HG03159 (cell line): ENCODE measurements around the gene TMEM187.
"Not testable (repeated sequence)": the region's sequence is repeated elsewhere in the genome, so short reads cannot be mapped to it uniquely, and the experiment has no call there.

Experiments
- ATAC-seq: cut with Tn5 transposase; IDR thresholded peaks from one replicate; pipeline ENCODE4 v1.9.1; 2021; ENCODE audit warnings: mild to moderate bottlenecking, moderate library complexity; ENCODE audit not compliant: unreplicated experiment

The TMEM187 gene

DNA sequence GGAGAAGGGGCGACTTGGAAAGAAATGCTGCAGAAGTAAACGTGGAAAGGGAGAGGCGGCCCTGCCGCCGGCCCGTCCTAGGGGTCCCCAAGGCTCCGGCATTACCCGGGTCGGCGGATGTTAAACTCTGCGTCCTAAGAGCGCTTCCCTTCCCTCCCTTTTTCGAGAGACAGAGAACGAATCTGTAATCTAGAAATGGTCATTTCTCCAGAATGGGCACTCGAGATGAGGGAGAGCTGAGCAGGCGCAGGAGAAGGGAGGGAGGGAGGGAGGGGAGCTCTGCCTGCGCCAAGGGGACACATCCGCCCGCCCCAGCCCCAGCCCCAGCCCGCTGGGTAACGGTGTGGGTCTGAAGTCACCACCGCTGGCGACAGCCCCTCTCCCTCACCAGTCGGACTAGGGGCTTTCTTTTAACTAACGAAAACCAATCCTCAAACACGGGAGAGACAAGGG is 2.6 kb upstream of the TMEM187 start:
- ATAC-seq: no peak

DNA sequence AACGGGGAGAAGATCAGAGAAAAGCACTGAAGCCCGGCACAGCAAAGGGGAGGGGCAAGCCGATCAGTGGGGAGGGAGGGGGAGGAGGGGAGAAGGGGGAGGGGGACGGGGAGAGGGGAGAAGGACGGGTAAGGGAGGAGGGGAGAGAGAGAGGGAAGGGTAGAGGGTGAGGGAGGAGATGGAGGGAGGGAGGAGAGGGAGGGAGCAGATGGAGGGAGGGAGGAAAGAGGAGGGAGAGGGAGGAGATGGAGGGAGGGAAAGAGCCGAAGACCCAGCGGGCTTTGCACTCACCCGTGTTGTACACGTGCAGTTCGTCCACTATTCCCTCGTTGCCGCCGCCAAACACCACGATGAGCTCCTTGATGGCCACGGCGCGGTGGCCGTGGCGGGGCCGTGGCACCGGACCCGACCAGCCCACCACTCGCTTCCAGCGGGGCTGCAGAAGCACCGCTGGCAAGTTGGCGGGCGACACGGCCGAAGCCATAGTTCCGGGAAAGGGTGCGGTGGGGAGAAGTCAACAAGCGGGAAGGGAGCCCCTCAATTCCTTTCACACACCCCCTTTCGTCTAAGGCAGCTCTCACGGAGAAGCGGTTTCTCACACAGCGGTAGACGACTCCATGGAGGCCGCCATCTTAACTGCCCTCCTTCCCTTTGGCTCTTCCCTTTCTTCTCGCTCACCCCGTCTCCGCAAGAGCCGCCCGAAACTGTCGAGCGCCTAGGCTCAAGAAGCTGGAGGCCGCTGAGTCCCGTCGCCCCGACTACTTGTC is 2.0 kb upstream of the TMEM187 start:
- ATAC-seq: peak; percentile 2

DNA sequence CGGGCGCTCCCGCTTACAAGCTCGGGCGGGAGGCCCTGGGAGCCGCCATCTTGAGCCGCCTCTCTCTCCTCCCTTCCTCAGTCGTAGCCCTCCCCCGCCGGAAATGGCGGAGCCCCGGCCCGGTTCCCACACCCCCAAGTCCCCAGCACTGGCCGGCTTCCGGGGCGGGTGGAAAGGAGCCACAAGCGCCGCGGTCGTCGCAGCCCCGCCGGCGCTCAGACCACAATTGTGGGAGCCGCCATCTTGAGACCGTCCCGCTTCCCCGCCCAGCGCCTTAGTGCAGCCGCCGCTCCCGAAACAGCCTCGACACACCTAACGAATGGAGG is 1.5 kb upstream of the TMEM187 start:
- ATAC-seq: peak; percentile 35

DNA sequence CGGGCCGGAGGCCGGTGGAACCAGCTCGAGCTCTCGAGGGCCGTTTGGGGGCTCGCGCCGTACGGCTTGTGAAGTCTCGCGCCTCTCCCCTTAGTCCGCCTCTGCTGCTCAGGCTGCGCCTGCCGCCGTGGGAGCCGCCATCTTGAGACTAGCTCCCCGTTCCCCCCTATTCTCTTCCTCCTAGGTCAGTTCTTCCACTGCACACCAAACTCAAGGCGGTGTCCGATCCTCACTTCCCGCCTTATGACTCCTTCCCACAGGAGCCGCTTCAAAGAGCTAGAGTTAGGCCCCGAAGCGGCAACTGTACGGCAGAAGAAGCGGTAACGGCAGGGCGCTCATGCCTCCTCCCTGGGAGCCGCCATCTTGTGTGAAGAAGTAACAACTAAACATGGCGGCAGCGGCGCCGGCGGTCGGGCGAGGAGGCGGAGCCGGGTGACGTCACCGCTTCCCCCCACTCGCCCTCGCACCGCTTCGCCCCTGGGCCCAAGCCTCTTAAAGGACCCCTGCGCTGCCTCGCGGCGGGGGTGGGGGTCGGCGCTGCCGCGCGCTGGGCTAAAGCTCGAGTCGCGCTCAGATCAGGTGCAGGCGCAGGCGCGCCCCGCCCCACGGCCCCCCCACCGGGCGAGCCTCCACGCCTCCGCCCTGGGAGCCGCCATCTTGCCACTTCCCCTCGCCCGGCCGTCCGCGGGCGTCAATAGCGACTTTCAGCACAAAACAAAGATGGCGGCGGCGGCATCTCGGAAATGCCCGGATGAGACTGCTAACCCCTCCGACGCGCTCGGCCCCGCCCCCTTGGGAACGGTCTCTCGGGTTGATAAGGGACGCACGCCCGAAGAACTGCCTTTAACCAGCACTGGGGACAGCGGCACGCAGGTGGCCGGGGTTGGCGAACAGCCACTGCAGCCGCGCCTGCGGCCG is 845 bp upstream of the TMEM187 start, which contains the start of gene HCFC1:
Gene HCFC1, minus strand, starts transcription at position 369 of the 918 bp plus-strand sequence. CDS start 978 bp downstream, outside the sequence.
- peak; percentile 43 for ATAC-seq

DNA sequence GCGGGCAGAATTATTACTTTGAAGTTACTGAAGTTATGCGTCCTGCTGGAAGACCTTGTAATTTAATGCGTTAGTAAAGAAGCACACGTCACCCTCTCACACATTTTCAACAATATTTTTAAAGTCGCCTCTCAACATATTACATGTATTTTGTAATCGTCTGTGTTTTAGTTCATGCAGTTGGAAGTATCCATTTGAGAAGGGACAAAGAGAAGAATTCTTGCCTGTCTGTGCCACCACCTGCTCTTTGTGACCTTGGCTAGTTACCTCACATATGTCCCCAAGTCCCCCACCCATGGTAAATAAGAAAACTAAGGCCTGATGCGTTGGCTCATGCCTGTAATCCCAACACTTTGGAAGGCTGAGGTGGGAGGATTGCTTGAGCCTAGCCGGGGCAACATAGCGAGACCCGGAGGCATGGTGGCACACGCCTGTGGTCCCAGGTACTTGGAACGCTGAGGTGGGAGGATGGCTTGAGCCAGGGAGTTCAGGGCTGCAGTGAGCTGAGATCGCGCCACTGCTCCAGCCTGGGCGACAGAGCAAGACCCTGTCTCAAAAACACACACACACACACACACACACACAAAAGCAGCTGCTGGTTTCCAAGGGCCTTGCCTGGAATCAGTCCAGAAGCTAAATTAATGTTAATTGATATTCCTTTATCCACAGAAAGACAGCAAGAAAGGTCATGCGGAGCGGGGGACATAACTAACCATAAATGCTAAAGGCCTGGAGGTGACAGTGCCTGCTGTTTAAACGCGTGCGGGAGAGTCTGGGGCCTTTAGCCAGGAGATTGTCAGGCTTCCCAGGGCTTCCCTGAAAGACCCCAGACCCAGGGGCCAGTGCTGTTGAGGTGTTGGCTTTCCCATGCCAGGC is 811 bp downstream of the TMEM187 start:
- ATAC-seq: no peak

DNA sequence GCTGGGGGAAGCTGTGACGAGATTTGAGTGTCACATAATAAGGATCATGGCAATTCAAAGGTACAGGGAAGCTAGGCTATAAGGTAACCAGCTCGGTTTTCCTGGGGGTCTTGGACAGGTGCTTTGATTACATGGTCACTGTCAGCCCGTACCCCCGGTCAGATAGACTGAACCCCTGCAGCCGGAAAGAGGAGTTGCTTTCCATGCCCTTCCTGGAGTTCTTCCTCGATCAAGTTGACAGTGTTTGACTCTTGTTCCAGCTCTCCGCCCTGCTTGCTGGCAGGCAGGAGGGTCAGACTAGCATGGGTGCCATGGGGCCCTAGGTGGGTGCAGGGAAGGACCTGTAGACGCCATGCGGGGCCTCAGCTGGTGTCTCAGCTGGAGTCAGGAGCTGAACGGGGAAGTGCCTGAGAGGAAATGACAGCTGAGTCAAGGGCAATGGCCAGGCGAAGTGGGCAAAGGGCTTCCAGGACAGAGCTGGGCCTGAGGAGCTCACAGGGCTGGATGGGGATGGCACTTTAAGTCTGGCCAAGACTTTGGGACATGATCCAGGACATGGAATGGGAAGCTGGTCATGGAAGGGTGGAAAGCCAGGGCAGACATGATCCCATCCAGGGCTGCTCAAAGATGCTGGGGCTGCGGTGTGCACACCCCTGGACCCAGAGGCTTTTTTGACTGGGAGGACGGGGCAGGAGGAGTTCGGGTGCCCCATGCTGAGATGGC is 1.6 kb downstream of the TMEM187 start:
- ATAC-seq: no peak

DNA sequence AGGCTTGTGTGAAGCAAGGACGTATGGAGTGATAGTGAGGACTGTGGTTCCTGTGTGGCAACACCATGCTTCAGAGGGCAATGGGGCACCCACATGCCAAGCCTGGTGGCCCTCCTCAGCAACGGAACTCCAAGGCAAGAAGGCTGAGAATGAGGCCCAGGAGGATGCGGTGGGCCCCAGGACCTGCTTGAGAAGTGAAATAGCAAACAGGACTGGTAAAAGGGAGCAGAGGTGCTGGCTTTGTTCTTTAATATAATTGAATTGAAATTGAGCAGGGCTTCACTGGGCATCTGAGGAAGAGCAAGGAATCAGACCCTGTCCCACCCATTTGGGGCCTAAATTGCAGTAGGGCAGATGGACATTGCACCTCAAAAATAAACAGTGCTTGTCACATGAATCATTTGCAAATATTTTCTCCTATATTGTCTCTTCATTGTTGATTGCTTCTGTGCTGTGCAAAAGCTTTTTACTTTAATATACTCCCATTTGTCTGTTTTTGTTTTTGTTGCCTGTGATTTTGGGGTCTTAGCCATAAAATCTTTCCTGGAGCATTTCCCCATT is 2.3 kb downstream of the TMEM187 start:
- ATAC-seq: no peak

DNA sequence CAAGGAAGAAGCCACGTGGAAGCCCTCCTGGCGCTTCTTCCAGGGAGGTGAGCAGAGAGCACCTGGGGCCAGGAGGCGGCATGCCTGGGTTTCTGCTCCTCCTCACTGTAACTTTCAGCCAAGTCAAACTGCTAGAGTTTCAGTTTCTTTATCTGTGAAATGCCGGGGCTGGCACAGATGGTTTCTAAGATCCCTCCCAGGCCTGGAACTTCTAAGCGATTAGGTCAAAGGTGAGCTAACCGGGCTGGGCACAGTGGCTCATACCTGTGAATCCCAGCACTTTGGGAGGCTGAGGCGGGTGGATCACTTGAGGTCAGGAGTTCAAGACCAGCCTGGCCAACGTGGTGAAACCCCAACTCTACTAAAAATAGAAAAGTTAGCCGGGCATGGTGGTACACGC is 7.8 kb downstream of the TMEM187 start:
- ATAC-seq: not testable (repeated sequence)

DNA sequence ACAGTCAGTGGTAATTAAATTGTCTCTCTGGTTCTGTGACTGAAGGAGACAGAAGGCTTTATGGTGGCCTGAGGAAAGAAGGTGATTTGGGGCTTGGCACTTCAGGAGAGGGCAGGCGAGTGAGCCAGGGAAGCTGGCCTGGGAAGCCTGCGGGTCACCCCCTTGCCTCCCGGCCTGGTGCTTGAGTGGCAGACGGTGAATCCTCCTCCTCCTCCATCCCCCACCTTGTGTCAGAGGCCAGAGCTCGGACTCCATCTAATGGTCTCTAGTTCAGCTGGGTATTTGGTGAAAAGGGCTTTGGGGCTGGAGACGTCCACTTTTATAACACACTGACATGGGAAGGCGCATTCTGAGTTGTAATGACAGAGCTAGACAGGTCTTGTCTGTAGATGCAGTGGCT is 8.7 kb downstream of the TMEM187 start:
- no peak for ATAC-seq

DNA sequence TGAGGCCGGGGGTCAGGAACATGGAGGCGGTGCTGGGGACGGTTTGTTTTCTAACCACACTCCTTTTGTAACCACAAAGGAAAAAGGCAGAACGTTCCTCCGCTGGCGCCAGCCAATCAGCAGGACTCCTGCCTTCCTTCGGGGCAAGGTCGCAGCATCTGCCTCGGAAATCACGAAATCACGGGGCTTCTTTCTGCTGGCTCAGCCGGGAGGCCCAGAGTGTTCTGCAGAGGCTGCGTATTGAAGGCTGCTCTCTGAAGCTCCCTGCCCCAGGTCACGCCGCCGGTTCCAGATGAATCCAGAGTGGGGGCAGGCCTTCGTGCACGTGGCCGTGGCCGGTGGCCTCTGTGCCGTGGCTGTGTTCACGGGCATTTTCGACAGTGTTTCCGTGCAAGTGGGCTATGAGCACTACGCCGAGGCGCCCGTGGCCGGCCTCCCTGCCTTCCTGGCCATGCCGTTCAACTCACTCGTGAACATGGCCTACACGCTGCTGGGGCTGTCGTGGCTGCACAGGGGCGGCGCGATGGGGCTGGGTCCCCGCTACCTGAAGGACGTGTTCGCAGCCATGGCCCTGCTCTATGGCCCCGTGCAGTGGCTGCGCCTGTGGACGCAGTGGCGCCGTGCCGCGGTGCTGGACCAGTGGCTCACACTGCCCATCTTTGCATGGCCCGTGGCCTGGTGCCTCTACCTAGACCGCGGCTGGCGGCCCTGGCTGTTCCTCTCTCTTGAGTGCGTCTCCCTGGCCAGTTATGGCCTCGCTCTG is 9.4 kb downstream of the TMEM187 start:
- no peak for ATAC-seq

DNA sequence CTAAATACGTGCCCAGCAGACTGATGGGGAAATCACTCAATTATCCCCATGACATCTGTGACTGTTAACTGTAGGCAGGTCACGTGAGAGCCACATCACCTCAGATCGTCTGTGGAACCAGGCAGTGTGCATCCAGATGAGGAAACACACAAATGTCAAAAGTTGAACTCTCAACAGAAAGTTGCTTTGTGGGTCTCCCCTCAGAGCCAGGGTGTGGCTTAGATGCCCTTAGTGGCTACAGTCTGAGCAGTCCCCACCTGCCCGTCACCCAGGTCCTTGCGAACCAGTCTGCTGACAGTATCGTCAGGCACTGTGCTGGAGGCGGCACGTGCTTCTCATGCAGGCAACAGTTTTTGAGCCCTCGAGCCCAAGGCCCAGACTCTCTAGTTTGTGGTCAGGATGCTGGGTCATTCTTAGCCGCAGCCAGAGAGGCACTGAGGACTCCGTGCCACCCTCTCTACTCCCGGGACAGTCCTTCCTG is 10.8 kb downstream of the TMEM187 start:
- no peak for ATAC-seq

DNA sequence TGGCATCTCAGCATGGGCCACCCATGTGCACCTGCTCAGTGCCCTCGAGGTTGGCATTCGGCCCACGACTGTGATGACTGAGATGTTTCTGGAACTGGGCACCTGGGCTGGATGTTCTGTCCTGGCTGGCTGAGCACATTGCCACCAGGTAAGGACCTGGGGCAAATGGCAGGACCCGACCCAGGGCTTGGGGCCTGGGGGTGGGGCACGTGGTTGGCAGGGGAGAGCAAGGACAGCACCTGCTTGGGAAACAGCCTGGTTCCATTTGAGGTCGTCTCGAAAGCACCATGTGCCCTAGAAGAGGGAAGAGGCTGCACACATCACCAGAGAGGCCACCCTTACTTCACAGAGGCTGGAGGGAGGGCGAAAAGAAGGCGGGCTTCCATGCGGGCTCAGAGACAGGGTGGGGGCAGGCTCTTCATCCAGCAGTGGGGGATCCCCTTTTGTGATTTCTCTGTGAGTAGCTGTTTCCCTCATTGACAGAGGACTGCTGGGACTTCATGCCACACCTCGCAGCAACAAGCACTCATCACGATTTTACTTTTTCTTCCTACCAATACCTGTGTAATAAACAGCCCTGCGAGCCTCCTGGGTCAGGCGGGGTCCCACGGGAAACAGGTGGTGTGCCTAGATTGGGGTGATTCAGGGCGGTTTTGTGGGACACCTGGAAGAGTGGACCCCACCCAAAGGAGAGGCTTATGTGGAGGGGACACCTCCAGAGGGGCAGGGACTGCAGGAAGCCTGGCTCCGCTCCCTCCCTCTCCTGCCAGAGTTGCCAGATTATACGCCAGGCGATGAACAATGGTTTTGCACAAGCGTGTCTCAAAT is 12.0 kb downstream of the TMEM187 start:
- ATAC-seq: no peak

DNA sequence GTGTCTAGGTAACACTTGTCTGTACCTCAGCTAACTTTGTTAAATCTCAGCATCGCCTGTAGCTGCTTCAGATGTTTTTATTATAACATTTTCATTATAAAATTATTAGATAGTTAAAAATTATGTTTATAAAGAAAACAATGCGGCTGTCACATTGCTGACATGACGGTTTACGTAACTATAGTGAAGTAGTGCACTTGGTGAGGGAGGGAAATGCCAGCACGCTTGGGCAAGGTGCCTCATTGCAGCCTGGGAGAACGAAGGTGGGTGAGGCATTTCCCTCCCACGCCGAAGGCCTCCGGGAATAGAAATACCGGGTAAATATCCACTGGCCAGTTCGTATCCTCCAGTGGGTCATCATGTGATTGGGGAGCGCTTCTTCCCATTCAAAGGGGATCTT is 15.9 kb downstream of the TMEM187 start:
- ATAC-seq: no peak

DNA sequence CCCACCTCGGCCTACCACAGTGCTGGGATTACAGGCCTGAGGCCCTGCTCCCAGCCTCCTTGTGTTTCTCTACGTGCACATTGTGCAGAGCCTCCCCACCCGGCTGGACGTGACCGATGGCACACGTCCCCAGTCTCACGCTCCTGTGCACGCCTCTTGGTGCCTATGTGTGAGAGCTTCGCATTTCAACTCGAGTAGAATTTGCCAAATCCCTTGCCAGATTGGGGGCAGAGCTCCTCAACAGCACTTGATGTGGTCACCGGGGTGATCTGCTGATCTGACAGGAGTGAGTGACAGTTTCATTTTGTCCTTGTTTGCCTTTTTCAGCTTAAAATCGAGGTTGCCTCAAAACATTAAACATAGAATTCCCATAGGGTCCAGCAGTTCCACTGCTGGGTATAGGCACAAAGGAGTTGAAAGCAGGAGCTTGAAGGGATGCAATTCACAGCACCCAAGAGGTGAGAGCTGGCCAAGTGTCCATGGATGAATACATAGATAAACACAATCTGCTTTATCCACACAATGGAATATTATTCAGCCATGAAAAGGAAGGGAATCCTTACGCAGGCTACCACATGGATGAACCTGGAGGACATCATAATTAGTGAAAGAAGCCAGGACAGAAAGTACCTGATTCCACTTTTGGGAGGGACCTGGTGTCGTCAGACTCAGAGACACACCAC is 17.6 kb downstream of the TMEM187 start:
- no peak for ATAC-seq

DNA sequence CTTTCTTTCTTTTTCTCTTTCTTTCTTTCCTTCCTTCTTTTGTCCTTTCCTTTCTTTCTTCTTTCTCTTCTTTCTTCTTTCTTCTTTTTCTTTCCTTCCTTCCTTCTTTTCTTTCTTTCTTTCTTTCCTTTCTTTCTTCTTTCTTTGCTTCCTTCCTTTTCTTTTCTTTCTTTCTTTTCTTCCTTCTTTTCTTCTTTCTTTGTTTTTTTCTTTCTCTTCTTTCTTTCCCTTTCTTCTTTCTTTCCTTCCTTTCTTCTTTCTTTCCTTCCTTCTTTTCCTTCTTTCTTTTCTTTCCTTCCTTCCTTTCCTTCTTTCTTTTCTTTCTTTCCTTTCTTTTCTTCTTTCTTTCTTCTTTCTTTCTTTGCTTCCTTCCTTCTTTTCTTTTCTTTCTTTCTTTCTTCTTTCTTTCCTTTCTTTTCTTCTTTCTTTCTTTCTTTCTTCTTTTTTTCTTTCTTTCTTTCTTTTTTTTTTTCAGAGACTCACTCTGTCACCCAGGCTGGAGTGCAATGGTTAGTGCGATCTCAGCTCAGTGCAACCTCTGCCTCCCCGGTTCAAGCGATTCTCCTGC is 18.5 kb downstream of the TMEM187 start:
- ATAC-seq: no peak

DNA sequence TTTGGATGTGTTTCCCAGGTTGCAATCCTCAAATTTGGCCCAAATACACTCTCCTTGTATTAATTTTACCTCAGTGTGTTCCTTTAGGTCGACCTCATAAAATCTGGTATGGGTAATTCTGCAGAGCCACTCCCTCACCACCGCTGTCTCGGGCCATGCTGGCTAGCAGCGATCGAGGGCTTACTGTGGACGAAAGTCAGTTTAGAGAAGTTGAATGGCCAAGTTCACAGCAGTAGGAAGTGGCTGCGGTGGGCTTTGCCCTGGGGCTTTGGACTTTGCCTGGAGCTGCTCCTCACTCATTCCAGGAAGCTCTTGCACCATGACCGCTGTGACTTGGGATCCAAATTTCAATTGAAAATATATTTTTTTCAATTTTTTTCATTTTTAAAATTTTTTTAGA is 19.6 kb downstream of the TMEM187 start:
- ATAC-seq: no peak

DNA sequence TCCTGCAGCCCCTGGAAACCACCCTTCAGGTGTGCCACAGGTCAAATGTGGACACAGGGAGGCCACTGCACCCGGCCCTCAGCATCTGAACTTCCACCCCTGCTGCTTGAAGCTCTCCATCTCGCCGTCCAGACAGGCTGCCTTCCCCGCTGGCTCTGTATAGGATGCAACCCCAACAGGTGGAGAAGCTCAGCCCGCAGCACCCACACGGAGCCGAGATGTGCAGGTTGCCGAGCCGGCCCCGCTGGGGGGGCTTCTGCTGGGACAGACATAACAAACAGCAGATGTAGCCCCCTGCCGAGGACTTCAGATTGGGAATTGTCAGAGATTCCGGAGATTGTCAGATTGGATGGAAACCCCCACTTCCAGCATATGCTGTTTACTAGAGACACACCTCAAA is 20.5 kb downstream of the TMEM187 start:
- ATAC-seq: no peak
